Measurements from ENCODE around the gene ADAMTS3. TPM values are rescaled to one million over a fixed set of nuclear protein-coding genes. Genes with fewer than 3 reads are reported as not detected.

The ADAMTS3 gene
- total and polyA plus RNA-seq, 2 donors (not counting 3 experiments of a cell fraction or from before 2014, with no cell fraction given), result 0.37 to 1.3 TPM

- Histone ChIP-seq H3K27me3 (ENCODE audit: control insufficient read depth in 2 of 2, insufficient read depth in 2 of 2, low read length in 2 of 2) (no peaks in the 10 kb centered on the region), H4K20me1 (replicated peaks; ENCODE audit: control insufficient read depth, extremely low read depth, insufficient read depth, low read length) (no peaks in the 10 kb centered on the region), H3K9me1 (replicated peaks; ENCODE audit: control insufficient read depth, extremely low read depth, insufficient read depth, low read length) (no peaks in the 10 kb centered on the region), H3K4me3 (replicated peaks in 1 of 3; ENCODE audit: insufficient read depth in 1 of 3, low read depth in 1 of 3, low read length in 3 of 3) (no peak overlapping the region), H3K4me1 (ENCODE audit: control insufficient read depth, extremely low read depth, insufficient read depth, low read length) (no peaks in the 10 kb centered on the region), H3K79me2 (ENCODE audit: control insufficient read depth, insufficient read depth, low read length) (no peaks in the 10 kb centered on the region), H3K4me2 (ENCODE audit: insufficient read depth, low read length) (no peak overlapping the region), H2AFZ (ENCODE audit: low read depth, low read length) (no peak overlapping the region), H3K36me3 (ENCODE audit: control insufficient read depth in 2 of 2, extremely low read depth in 1 of 2, insufficient read depth in 2 of 2, low read length in 2 of 2) (no peaks in the 10 kb centered on the region), H3K27ac (ENCODE audit: insufficient read depth, low read depth, low read length) (no peak overlapping the region), H3K9me3 (replicated peaks; ENCODE audit: control insufficient read depth, insufficient read depth, low read length) (no peaks in the 10 kb centered on the region), H3K9ac (replicated peaks; ENCODE audit: extremely low read depth, insufficient read depth, low read length) (no peak overlapping the region)
- CTCF ChIA-PET, result no interaction called here
- TF ChIP-seq FOS (IDR thresholded peaks at IDR 0.05; ENCODE audit: borderline replicate concordance, insufficient read depth, low read length) (no peak), JUN (IDR thresholded peaks at IDR 0.05; ENCODE audit: borderline replicate concordance, insufficient read depth, insufficient read length, low read depth) (no peak), CTCF (IDR thresholded peaks at IDR 0.05; ENCODE audit: extremely low read depth in 1 of 2, insufficient read depth in 1 of 2, low read depth in 1 of 2, low read length in 2 of 2) (no peak), EZH2 (IDR thresholded peaks at IDR 0.05; ENCODE audit: borderline replicate concordance, low read depth, low read length, severe bottlenecking) (no peak), POLR2AphosphoS5 (IDR thresholded peaks at IDR 0.05; ENCODE audit: insufficient read depth, low read depth, low read length) (no peak), MYC (IDR thresholded peaks at IDR 0.05; ENCODE audit: low read depth, low read length) (no peak), POLR2A (IDR thresholded peaks at IDR 0.05; ENCODE audit: low read depth, low read length) (no peak), MAX (IDR thresholded peaks at IDR 0.05; ENCODE audit: insufficient read depth, insufficient read length) (no peak), GATA2 (IDR thresholded peaks at IDR 0.05; ENCODE audit: insufficient read depth, insufficient read length, low read depth, low read length) (no peak)
- POLR2A ChIA-PET, result no interaction called here
- intact Hi-C loops (cut with micrococcal nuclease) (no loop called here), dilution Hi-C loops (cut with MboI; ENCODE audit: extremely low pct_ligation_motif_present, low sequenced_read_pairs) (no loop called here)
- no peak for FAIRE-seq
- no TSS peak for BruUV-seq (replicated peaks)
- no peak for DNase-seq (ENCODE audit: low read depth, low spot score)
Observed at GRCh38 chr4:72440386-72440785, 128.6 kb downstream of the ADAMTS3 start.
